ENCODE data around the gene GLTPD2.

DNA sequence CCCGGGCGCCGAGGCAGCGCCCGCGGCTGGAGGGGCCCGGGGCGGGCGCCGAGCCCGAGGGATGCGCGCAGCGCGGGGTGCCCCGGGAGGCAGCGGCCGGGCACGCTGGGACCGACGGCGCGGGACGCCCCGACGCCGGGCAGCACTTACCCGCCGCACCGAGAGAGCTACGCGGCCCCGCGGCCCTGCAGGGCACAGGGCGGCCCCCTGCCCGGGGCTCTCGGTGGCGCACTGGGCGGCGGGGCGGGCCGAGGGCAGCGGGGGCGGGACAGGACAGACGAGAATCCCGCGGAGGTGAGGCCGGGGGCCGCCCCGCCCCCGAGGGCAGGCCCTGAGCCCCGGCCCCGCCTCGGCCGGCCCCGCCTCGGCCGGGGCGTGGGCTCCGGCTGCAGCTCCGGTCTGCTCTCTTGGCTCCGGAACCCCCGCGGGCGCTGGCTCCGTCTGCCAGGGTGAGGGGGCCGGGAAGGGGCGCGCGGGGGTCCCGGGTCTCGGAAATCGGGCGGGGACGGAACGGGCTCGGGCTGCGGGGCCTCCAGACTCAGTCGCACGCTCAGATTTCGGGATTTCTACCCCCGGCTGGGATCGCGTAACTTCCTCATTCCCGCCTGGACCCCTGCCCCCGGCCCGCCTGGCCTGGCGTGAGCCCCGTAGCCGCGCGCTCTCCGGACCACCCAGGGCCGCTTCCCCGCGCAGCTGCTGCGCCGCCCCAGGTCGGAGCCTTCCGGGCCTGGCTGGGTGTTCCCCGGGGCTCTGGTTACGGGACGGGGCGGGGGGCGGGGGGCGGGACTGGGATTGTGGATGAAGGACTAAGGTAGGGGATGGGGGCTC, 18.2 kb downstream of the GLTPD2 start, which contains the start of gene PLD2:
- TF ChIP-seq, protein P1, sequence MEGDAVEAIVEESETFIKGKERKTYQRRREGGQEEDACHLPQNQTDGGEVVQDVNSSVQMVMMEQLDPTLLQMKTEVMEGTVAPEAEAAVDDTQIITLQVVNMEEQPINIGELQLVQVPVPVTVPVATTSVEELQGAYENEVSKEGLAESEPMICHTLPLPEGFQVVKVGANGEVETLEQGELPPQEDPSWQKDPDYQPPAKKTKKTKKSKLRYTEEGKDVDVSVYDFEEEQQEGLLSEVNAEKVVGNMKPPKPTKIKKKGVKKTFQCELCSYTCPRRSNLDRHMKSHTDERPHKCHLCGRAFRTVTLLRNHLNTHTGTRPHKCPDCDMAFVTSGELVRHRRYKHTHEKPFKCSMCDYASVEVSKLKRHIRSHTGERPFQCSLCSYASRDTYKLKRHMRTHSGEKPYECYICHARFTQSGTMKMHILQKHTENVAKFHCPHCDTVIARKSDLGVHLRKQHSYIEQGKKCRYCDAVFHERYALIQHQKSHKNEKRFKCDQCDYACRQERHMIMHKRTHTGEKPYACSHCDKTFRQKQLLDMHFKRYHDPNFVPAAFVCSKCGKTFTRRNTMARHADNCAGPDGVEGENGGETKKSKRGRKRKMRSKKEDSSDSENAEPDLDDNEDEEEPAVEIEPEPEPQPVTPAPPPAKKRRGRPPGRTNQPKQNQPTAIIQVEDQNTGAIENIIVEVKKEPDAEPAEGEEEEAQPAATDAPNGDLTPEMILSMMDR (IDR thresholded peaks at IDR 0.05) = no peak
- TF ChIP-seq TCF7L2 (IDR thresholded peaks at IDR 0.05; ENCODE audit: low read depth, low read length) = no peak
- TF ChIP-seq POLR2AphosphoS5 (IDR thresholded peaks at IDR 0.05; ENCODE audit: low read depth, low read length) = peak; percentile 32; the same call in 1 of the 2 replicates
- TF ChIP-seq, protein P2, sequence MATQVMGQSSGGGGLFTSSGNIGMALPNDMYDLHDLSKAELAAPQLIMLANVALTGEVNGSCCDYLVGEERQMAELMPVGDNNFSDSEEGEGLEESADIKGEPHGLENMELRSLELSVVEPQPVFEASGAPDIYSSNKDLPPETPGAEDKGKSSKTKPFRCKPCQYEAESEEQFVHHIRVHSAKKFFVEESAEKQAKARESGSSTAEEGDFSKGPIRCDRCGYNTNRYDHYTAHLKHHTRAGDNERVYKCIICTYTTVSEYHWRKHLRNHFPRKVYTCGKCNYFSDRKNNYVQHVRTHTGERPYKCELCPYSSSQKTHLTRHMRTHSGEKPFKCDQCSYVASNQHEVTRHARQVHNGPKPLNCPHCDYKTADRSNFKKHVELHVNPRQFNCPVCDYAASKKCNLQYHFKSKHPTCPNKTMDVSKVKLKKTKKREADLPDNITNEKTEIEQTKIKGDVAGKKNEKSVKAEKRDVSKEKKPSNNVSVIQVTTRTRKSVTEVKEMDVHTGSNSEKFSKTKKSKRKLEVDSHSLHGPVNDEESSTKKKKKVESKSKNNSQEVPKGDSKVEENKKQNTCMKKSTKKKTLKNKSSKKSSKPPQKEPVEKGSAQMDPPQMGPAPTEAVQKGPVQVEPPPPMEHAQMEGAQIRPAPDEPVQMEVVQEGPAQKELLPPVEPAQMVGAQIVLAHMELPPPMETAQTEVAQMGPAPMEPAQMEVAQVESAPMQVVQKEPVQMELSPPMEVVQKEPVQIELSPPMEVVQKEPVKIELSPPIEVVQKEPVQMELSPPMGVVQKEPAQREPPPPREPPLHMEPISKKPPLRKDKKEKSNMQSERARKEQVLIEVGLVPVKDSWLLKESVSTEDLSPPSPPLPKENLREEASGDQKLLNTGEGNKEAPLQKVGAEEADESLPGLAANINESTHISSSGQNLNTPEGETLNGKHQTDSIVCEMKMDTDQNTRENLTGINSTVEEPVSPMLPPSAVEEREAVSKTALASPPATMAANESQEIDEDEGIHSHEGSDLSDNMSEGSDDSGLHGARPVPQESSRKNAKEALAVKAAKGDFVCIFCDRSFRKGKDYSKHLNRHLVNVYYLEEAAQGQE (IDR thresholded peaks at IDR 0.05; ENCODE audit: insufficient read depth in 1 of 2, low read depth in 2 of 2, low read length in 1 of 2) = no peak

Data from Panc1 (cell line).